ENCODE data around the gene ADAT1. TPM values are rescaled to one million over a fixed set of nuclear protein-coding genes. Genes with fewer than 3 reads are reported as not detected.

ADAT1 gene
- total and polyA plus RNA-seq, 2 of the 13 experiments (the other 11 are each of a cell fraction or from before 2014, with no cell fraction given), result 18.4 to 40.8 TPM

DNA sequence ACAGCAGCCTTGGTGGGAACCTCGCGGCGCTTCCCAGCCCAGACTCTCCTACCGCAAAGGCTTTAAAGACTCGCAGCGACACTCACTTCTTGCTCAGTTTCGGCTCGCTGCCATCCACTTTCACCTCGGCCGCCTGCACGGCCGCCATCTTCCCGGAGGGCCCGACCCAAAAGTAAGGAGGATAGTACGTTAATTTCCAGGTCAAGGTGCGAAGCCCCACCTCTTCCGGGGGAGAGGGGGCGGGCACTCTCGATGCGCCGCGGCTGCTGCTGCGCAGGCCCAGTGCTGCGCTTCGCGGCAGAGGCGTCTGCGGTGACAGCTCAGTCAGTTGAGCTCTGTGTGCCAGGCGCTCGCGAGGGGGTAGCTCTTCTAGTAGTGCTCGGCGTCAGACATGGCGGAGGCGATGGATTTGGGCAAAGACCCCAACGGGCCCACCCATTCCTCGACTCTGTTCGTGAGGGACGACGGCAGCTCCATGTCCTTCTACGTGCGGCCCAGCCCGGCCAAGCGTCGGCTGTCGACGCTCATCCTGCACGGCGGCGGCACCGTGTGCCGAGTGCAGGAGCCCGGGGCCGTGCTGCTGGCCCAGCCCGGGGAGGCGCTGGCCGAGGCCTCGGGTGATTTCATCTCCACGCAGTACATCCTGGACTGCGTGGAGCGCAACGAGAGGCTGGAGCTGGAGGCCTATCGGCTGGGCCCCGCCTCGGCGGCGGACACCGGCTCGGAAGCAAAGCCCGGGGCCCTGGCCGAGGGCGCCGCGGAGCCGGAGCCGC lies 24.6 kb upstream of the ADAT1 start, which contains the start of the genes KARS1 and TERF2IP (continued):
- TF ChIP-seq, protein P1, sequence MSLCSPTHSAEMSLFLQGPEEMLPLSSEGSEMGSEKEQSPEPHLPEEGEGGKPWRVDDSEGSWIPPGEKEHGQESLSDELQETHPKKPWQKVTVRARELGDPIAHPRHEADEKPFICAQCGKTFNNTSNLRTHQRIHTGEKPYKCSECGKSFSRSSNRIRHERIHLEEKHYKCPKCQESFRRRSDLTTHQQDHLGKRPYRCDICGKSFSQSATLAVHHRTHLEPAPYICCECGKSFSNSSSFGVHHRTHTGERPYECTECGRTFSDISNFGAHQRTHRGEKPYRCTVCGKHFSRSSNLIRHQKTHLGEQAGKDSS (CRISPR knock-in tag; IDR thresholded peaks at IDR 0.05; ENCODE audit: borderline replicate concordance, low read depth), result peak; percentile 86
- TF ChIP-seq ZNF501 (CRISPR knock-in tag; IDR thresholded peaks at IDR 0.05) (peak; percentile 93), ATF7 (IDR thresholded peaks at IDR 0.05) (no peak), ATF7 (CRISPR knock-in tag; IDR thresholded peaks at IDR 0.05) (no peak; the same call in 1 of the 2 replicates), ATRX (CRISPR knock-in tag; IDR thresholded peaks at IDR 0.05; ENCODE audit: borderline replicate concordance) (no peak), IKZF1 (IDR thresholded peaks at IDR 0.05) (no peak), HDAC6 (IDR thresholded peaks at IDR 0.05; ENCODE audit: low read depth, low read length) (no peak), ZNF570 (CRISPR knock-in tag; IDR thresholded peaks at IDR 0.05; ENCODE audit: borderline replicate concordance) (0 out of 2 replicates have a peak, but pooled peaks have one; percentile 62), NFIC (IDR thresholded peaks at IDR 0.05; ENCODE audit: low read length) (no peak), ZUFSP (CRISPR knock-in tag; IDR thresholded peaks at IDR 0.05; ENCODE audit: borderline replicate concordance) (no peak), ZFP41 (CRISPR knock-in tag; IDR thresholded peaks at IDR 0.05; ENCODE audit: borderline replicate concordance) (peak; percentile 41; the same call in 1 of the 2 replicates), ZNF546 (CRISPR knock-in tag; conservative IDR thresholded peaks at IDR 0.05) (peak; percentile 97), PHF20 (CRISPR knock-in tag; IDR thresholded peaks at IDR 0.05) (peak; percentile 92), U2AF1 (optimal IDR thresholded peaks at IDR 0.05; ENCODE audit: low read depth, low read length) (peak; percentile 96), CHCHD3 (CRISPR knock-in tag; IDR thresholded peaks at IDR 0.05) (0 out of 2 replicates have a peak, but pooled peaks have one; percentile 8)
- TF ChIP-seq, protein P2, sequence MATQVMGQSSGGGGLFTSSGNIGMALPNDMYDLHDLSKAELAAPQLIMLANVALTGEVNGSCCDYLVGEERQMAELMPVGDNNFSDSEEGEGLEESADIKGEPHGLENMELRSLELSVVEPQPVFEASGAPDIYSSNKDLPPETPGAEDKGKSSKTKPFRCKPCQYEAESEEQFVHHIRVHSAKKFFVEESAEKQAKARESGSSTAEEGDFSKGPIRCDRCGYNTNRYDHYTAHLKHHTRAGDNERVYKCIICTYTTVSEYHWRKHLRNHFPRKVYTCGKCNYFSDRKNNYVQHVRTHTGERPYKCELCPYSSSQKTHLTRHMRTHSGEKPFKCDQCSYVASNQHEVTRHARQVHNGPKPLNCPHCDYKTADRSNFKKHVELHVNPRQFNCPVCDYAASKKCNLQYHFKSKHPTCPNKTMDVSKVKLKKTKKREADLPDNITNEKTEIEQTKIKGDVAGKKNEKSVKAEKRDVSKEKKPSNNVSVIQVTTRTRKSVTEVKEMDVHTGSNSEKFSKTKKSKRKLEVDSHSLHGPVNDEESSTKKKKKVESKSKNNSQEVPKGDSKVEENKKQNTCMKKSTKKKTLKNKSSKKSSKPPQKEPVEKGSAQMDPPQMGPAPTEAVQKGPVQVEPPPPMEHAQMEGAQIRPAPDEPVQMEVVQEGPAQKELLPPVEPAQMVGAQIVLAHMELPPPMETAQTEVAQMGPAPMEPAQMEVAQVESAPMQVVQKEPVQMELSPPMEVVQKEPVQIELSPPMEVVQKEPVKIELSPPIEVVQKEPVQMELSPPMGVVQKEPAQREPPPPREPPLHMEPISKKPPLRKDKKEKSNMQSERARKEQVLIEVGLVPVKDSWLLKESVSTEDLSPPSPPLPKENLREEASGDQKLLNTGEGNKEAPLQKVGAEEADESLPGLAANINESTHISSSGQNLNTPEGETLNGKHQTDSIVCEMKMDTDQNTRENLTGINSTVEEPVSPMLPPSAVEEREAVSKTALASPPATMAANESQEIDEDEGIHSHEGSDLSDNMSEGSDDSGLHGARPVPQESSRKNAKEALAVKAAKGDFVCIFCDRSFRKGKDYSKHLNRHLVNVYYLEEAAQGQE (IDR thresholded peaks at IDR 0.05; ENCODE audit: borderline replicate concordance in 1 of 2, low read depth in 1 of 2, low read length in 2 of 2), result peak in 1 of 2 experiments; percentile 50; a peak in 2 of 4 replicates
- TF ChIP-seq, protein P3, sequence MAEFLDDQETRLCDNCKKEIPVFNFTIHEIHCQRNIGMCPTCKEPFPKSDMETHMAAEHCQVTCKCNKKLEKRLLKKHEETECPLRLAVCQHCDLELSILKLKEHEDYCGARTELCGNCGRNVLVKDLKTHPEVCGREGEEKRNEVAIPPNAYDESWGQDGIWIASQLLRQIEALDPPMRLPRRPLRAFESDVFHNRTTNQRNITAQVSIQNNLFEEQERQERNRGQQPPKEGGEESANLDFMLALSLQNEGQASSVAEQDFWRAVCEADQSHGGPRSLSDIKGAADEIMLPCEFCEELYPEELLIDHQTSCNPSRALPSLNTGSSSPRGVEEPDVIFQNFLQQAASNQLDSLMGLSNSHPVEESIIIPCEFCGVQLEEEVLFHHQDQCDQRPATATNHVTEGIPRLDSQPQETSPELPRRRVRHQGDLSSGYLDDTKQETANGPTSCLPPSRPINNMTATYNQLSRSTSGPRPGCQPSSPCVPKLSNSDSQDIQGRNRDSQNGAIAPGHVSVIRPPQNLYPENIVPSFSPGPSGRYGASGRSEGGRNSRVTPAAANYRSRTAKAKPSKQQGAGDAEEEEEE (CRISPR knock-in tag; IDR thresholded peaks at IDR 0.05; ENCODE audit: borderline replicate concordance), result peak; percentile 54; the same call in 1 of the 2 replicates
